ENCODE results near the gene AQP12A. TPM values are rescaled to one million over a fixed set of nuclear protein-coding genes. Genes with fewer than 3 reads are reported as not detected.

AQP12A gene
- polyA plus RNA-seq, 1 donor (not counting 4 experiments of a cell fraction or from before 2014, with no cell fraction given): not detected

GRCh38 chr2:240739797-240740196 lies 48.1 kb downstream of the AQP12A start:
- dilution Hi-C loops (cut with MboI; ENCODE audit: extremely low pct_ligation_motif_present, low sequenced_read_pairs): no loop called here
- FAIRE-seq: no peak
- no peak overlapping the region for H3K4me3 ChIP-seq (ENCODE audit: control insufficient read depth in 2 of 3, extremely low read depth in 1 of 3, insufficient read depth in 2 of 3, low read depth in 1 of 3, low read length in 3 of 3)
- no peak overlapping the region for H3K4me2 ChIP-seq (ENCODE audit: control insufficient read depth, extremely low read depth, insufficient read depth, low read depth, low read length)
- H3K36me3 ChIP-seq (ENCODE audit: control insufficient read depth in 2 of 2, extremely low read depth in 1 of 2, insufficient read depth in 2 of 2, low read length in 2 of 2): no peaks in the 10 kb centered on the region
- H3K9me3 ChIP-seq (ENCODE audit: control insufficient read depth, low read depth, low read length): no peaks in the 10 kb centered on the region
- H3K9me1 ChIP-seq (ENCODE audit: control insufficient read depth, extremely low read depth, insufficient read depth, low read length): no peaks in the 10 kb centered on the region
- peaks cover 2% of the 10 kb centered on the region for H4K20me1 ChIP-seq (ENCODE audit: control insufficient read depth, extremely low read depth, insufficient read depth, low read length)
- TF ChIP-seq CTCF (optimal IDR thresholded peaks at IDR 0.05 in 1 of 3, IDR thresholded peaks at IDR 0.05 in 1 of 3, conservative IDR thresholded peaks at IDR 0.05 in 1 of 3; ENCODE audit: extremely low read depth in 1 of 3, insufficient read depth in 2 of 3, low read length in 3 of 3) (no peak), EZH2 (IDR thresholded peaks at IDR 0.05; ENCODE audit: low read length) (no peak)
- H2AFZ ChIP-seq (ENCODE audit: control insufficient read depth, low read length): no peak overlapping the region
- H3K27ac ChIP-seq (ENCODE audit: control insufficient read depth, insufficient read depth, low read length): no peak overlapping the region
- no peak overlapping the region for H3K9ac ChIP-seq (ENCODE audit: control insufficient read depth, extremely low read depth, insufficient read depth, low read length)
- H3K79me2 ChIP-seq (ENCODE audit: control insufficient read depth, insufficient read depth, low read length): no peaks in the 10 kb centered on the region
- H3K27me3 ChIP-seq (ENCODE audit: control insufficient read depth, extremely low read depth, insufficient read depth, low read length): peaks cover 10% of the 10 kb centered on the region
- H3K4me1 ChIP-seq (ENCODE audit: control insufficient read depth, extremely low read depth, insufficient read depth, low read length): no peaks in the 10 kb centered on the region
- no peak for DNase-seq (ENCODE audit: low read depth, low spot score)

- no peaks in the 10 kb centered on the region for H3K9me1 ChIP-seq (ENCODE audit: control insufficient read depth, extremely low read depth, insufficient read depth, low read length)
- no peaks in the 10 kb centered on the region for H3K9me3 ChIP-seq (ENCODE audit: control insufficient read depth, low read depth, low read length)
- no peak for TF ChIP-seq CTCF (optimal IDR thresholded peaks at IDR 0.05 in 1 of 3, IDR thresholded peaks at IDR 0.05 in 1 of 3, conservative IDR thresholded peaks at IDR 0.05 in 1 of 3; ENCODE audit: extremely low read depth in 1 of 3, insufficient read depth in 2 of 3, low read length in 3 of 3)
- no peak for TF ChIP-seq EZH2 (IDR thresholded peaks at IDR 0.05; ENCODE audit: low read length)
- peaks cover 10% of the 10 kb centered on the region for H3K27me3 ChIP-seq (ENCODE audit: control insufficient read depth, extremely low read depth, insufficient read depth, low read length)
- dilution Hi-C loops (cut with MboI; ENCODE audit: extremely low pct_ligation_motif_present, low sequenced_read_pairs): no loop called here
- no peak overlapping the region for H3K9ac ChIP-seq (ENCODE audit: control insufficient read depth, extremely low read depth, insufficient read depth, low read length)
- no peak overlapping the region for H3K27ac ChIP-seq (ENCODE audit: control insufficient read depth, insufficient read depth, low read length)
- DNase-seq (ENCODE audit: low read depth, low spot score) (no peak), FAIRE-seq (no peak)
- peaks cover 2% of the 10 kb centered on the region for H4K20me1 ChIP-seq (ENCODE audit: control insufficient read depth, extremely low read depth, insufficient read depth, low read length)
- H3K79me2 ChIP-seq (ENCODE audit: control insufficient read depth, insufficient read depth, low read length): no peaks in the 10 kb centered on the region
- no peak overlapping the region for H3K4me2 ChIP-seq (ENCODE audit: control insufficient read depth, extremely low read depth, insufficient read depth, low read depth, low read length)
- no peaks in the 10 kb centered on the region for H3K4me1 ChIP-seq (ENCODE audit: control insufficient read depth, extremely low read depth, insufficient read depth, low read length)
- no peak overlapping the region for H2AFZ ChIP-seq (ENCODE audit: control insufficient read depth, low read length)
- H3K36me3 ChIP-seq (ENCODE audit: control insufficient read depth in 2 of 2, extremely low read depth in 1 of 2, insufficient read depth in 2 of 2, low read length in 2 of 2): no peaks in the 10 kb centered on the region
- H3K4me3 ChIP-seq (ENCODE audit: control insufficient read depth in 2 of 3, extremely low read depth in 1 of 3, insufficient read depth in 2 of 3, low read depth in 1 of 3, low read length in 3 of 3): no peak overlapping the region
Measured at GRCh38 chr2:240741091-240741490, 49.4 kb downstream of the AQP12A start.
